Caki2 (cell line): ENCODE results near the gene PDE4B. TPM values are rescaled to one million over a fixed set of nuclear protein-coding genes. Genes with fewer than 3 reads are reported as not detected.

Experiments
- DNase-seq: peaks from one replicate; pipeline ENCODE4 v3.0.0-alpha.2; 2015; ENCODE audit warnings: low read depth
- in situ Hi-C: cut with HindIII; loops from 2 replicates; pipeline ENCODE4 v1.10.0; 2016; ENCODE audit warnings: low sequenced_read_pairs, low pct_unique_long_range_greater_than_20kb, mixed read lengths
- total RNA-seq: library from RNA; depleted of rRNA; stranded (reverse); fragments of >200 nt; shearing (Covaris generic); gene quantifications from 2 replicates; pipeline ENCODE4 v1.2.3, GENCODE V29; 2014; ENCODE audit warnings: low replicate concordance

The PDE4B gene
- total RNA-seq, 1 experiment from 2014 or later = not detected

GRCh38 chr1:66269222-66269621 lies 476.5 kb downstream of the PDE4B start:
- in situ Hi-C loops = no loop called here
- DNase-seq = no peak

GRCh38 chr1:66270119-66270812 lies 477.6 kb downstream of the PDE4B start:
- in situ Hi-C loops = no loop called here

GRCh38 chr1:66271216-66271903 lies 478.7 kb downstream of the PDE4B start:
- in situ Hi-C loops = no loop called here
- DNase-seq = peak; percentile 83

More at GRCh38 chr1:66270119-66270812, 477.6 kb downstream of the PDE4B start:
- no peak for DNase-seq

GRCh38 chr1:66271904-66272254 lies 479.2 kb downstream of the PDE4B start:
- in situ Hi-C loops = no loop called here

GRCh38 chr1:66273656-66274055 lies 481.0 kb downstream of the PDE4B start:
- in situ Hi-C loops = no loop called here
- DNase-seq = no peak

More at GRCh38 chr1:66271904-66272254, 479.2 kb downstream of the PDE4B start:
- no peak for DNase-seq

- in situ Hi-C loops = no loop called here
- no peak for DNase-seq
These were observed 481.9 kb downstream of the PDE4B start for GRCh38 chr1:66274634-66275033.

GRCh38 chr1:66275083-66275482 lies 482.4 kb downstream of the PDE4B start:
- in situ Hi-C loops = no loop called here
- no peak for DNase-seq

- no peak for DNase-seq
- in situ Hi-C loops = no loop called here
These were observed 482.9 kb downstream of the PDE4B start for GRCh38 chr1:66275601-66276023.

- no peak for DNase-seq
- in situ Hi-C loops = no loop called here
These were observed 483.5 kb downstream of the PDE4B start for GRCh38 chr1:66276218-66276617.

GRCh38 chr1:66278260-66279021 lies 485.7 kb downstream of the PDE4B start:
- in situ Hi-C loops = no loop called here
- no peak for DNase-seq

GRCh38 chr1:66281808-66282207 lies 489.1 kb downstream of the PDE4B start:
- in situ Hi-C loops = no loop called here

GRCh38 chr1:66282343-66282852 lies 489.7 kb downstream of the PDE4B start:
- in situ Hi-C loops = no loop called here

More at GRCh38 chr1:66281808-66282207, 489.1 kb downstream of the PDE4B start:
- DNase-seq = no peak

GRCh38 chr1:66282891-66283621 lies 490.4 kb downstream of the PDE4B start:
- no peak for DNase-seq
- in situ Hi-C loops = no loop called here

More at GRCh38 chr1:66282343-66282852, 489.7 kb downstream of the PDE4B start:
- DNase-seq = peak; percentile 23

- no peak for DNase-seq
- in situ Hi-C loops = no loop called here
These were observed 490.9 kb downstream of the PDE4B start for GRCh38 chr1:66283622-66284041.

- DNase-seq = no peak
- in situ Hi-C loops = no loop called here
These were observed 492.1 kb downstream of the PDE4B start for GRCh38 chr1:66284746-66285145.

- in situ Hi-C loops = no loop called here
- DNase-seq = no peak
These were observed 493.0 kb downstream of the PDE4B start for GRCh38 chr1:66285618-66286270.

- in situ Hi-C loops = no loop called here
- no peak for DNase-seq
These were observed 493.6 kb downstream of the PDE4B start for GRCh38 chr1:66286307-66286706.

- DNase-seq = no peak
- in situ Hi-C loops = no loop called here
These were observed 495.4 kb downstream of the PDE4B start for GRCh38 chr1:66288048-66288447.
